H1 (cell line): ENCODE data around the gene SIPA1L3. TPM values are rescaled to one million over a fixed set of nuclear protein-coding genes. Genes with fewer than 3 reads are reported as not detected.

Source experiments
- CTCF ChIA-PET: fragments of 300-600 bp; sonication (Branson Sonifier 250); formaldehyde crosslinking; loops from one replicate; lab custom pipeline; 2021; ENCODE audit not compliant: partially characterized antibody; lab: Charles Lee
- POLR2A ChIA-PET: fragments of 300-600 bp; sonication (Branson Sonifier 250); formaldehyde crosslinking; loops from one replicate; lab custom pipeline; 2021; ENCODE audit warnings: inconsistent platforms; ENCODE audit not compliant: partially characterized antibody; lab: Charles Lee
- DNase-seq, 2 experiments: peaks; one replicate each; pipeline versions ENCODE4 v3.0.0 to v3.0.0-alpha.2; 2010 to 2022; ENCODE audit warnings: low spot score in 2 of 2, low read depth in 1 of 2, mixed read lengths in 1 of 2
- FAIRE-seq: peaks from 2 replicates; lab custom pipeline; 2011; peaks lifted over from hg19 to GRCh38; lab: Jason Lieb, UNC
- H2AFZ ChIP-seq: 2 replicates; pipeline ENCODE4 v1.8.1; 2012; ENCODE audit warnings: low read length, inconsistent platforms
- H2AK5ac ChIP-seq: 2 replicates; pipeline ENCODE4 v1.6.1; 2013; ENCODE audit warnings: low read depth, low read length
- H2BK120ac ChIP-seq: replicated peaks from 2 replicates; pipeline ENCODE3; 2013; ENCODE audit warnings: low read depth, low read length, inconsistent platforms
- H2BK12ac ChIP-seq: 2 replicates; pipeline ENCODE4 v1.6.1; 2013; ENCODE audit warnings: low read depth, low read length
- H2BK15ac ChIP-seq: 2 replicates; pipeline ENCODE4 v1.6.1; 2013; ENCODE audit warnings: low read length
- H2BK20ac ChIP-seq: 2 replicates; pipeline ENCODE4 v1.6.1; 2013; ENCODE audit warnings: low read length
- H2BK5ac ChIP-seq: 2 replicates; pipeline ENCODE4 v1.6.1; 2013; ENCODE audit warnings: low read depth, low read length
- H3K14ac ChIP-seq: 2 replicates; pipeline ENCODE4 v1.6.1; 2013; ENCODE audit warnings: inconsistent platforms; ENCODE audit not compliant: insufficient read length
- H3K18ac ChIP-seq: 2 replicates; pipeline ENCODE4 v1.6.1; 2013; ENCODE audit warnings: low read length; ENCODE audit errors: extremely low read depth
- H3K23ac ChIP-seq: 2 replicates; pipeline ENCODE4 v1.6.1; 2013; ENCODE audit warnings: inconsistent platforms; ENCODE audit not compliant: insufficient read length
- H3K23me2 ChIP-seq: 2 replicates; pipeline ENCODE4 v1.6.1; 2013; ENCODE audit warnings: low read depth, low read length
- H3K27ac ChIP-seq: 2 replicates; pipeline ENCODE4 v1.6.1; 2011; ENCODE audit warnings: low read depth, low read length, inconsistent platforms
- H3K27me3 ChIP-seq, 4 experiments: replicated peaks in 1 of 4; 1 replicate in 1 of 4; 2 replicates in 3 of 4; pipeline versions ENCODE4 v1.6.1 to v1.8.1; 2011 to 2013; ENCODE audit warnings: low read length in 3 of 4, mild to moderate bottlenecking in 3 of 4, inconsistent platforms in 2 of 4, mixed read lengths in 2 of 4, moderate library complexity in 1 of 4; ENCODE audit not compliant: control insufficient read depth in 3 of 4, insufficient read depth in 3 of 4; ENCODE audit errors: extremely low read depth in 1 of 4
- H3K36me3 ChIP-seq, 4 experiments: 2 replicates each; pipeline versions ENCODE4 v1.6.1 to v1.8.1; 2011 to 2013; ENCODE audit warnings: mild to moderate bottlenecking in 4 of 4, low read length in 3 of 4, moderate library complexity in 2 of 4, control low read depth in 1 of 4, inconsistent platforms in 1 of 4; ENCODE audit not compliant: insufficient read depth in 4 of 4, control insufficient read depth in 2 of 4
- H3K4ac ChIP-seq: replicated peaks from 2 replicates; pipeline ENCODE3; 2013; ENCODE audit warnings: low read length, low read depth, mixed read lengths, inconsistent platforms; ENCODE audit not compliant: insufficient read length
- H3K4me1 ChIP-seq, 4 experiments: replicated peaks in 1 of 4; 1 replicate in 1 of 4; 2 replicates in 3 of 4; pipeline versions ENCODE4 v1.6.1 to v1.8.1; 2011 to 2013; ENCODE audit warnings: low read length in 3 of 4, inconsistent platforms in 2 of 4, mixed read lengths in 1 of 4; ENCODE audit not compliant: insufficient read depth in 4 of 4, control insufficient read depth in 3 of 4
- H3K4me2 ChIP-seq, 2 experiments: 2 replicates each; pipeline versions ENCODE4 v1.6.1 to v1.8.1; 2011 to 2013; ENCODE audit warnings: low read depth in 2 of 2, low read length in 2 of 2, control low read depth in 1 of 2, inconsistent platforms in 1 of 2, mild to moderate bottlenecking in 1 of 2; ENCODE audit not compliant: insufficient read depth in 1 of 2
- H3K4me3 ChIP-seq, 4 experiments: fragments of 200-600, 300-600 bp in 1 of 4; sonication (generic), shearing (Covaris generic), sonication (Bioruptor Twin) in 1 of 4; 2 replicates each; pipeline versions ENCODE4 v1.5.1 to v1.8.1; 2011 to 2016; ENCODE audit warnings: low read length in 4 of 4, low read depth in 3 of 4, control low read depth in 2 of 4, inconsistent platforms in 2 of 4, mild to moderate bottlenecking in 2 of 4, mixed read lengths in 1 of 4, moderate library complexity in 1 of 4; ENCODE audit not compliant: insufficient read depth in 2 of 4; ENCODE audit errors: extremely low read depth in 1 of 4
- H3K56ac ChIP-seq: replicated peaks from 2 replicates; pipeline ENCODE3; 2013; ENCODE audit warnings: low read depth, mild to moderate bottlenecking, mixed read lengths, low read length, inconsistent platforms; ENCODE audit not compliant: insufficient read length
- H3K79me1 ChIP-seq: 2 replicates; pipeline ENCODE4 v1.6.1; 2013; ENCODE audit warnings: low read depth, low read length, control low read depth
- H3K79me2 ChIP-seq, 2 experiments: 2 replicates each; pipeline versions ENCODE4 v1.6.1 to v1.8.1; 2012 to 2013; ENCODE audit warnings: low read length in 2 of 2, mild to moderate bottlenecking in 2 of 2, inconsistent platforms in 1 of 2; ENCODE audit not compliant: insufficient read depth in 2 of 2, control insufficient read depth in 1 of 2
- H3K9ac ChIP-seq, 4 experiments: replicated peaks in 1 of 4; 1 replicate in 1 of 4; 2 replicates in 3 of 4; pipeline versions ENCODE4 v1.6.1 to v1.8.1; 2011 to 2013; ENCODE audit warnings: low read depth in 3 of 4, low read length in 3 of 4, control low read depth in 2 of 4, mild to moderate bottlenecking in 2 of 4, moderate library complexity in 2 of 4, inconsistent platforms in 1 of 4; ENCODE audit errors: extremely low read depth in 1 of 4
- H3K9me3 ChIP-seq, 2 experiments: 2 replicates each; pipeline versions ENCODE4 v1.6.1 to v1.8.1; 2012 to 2013; ENCODE audit warnings: mild to moderate bottlenecking in 2 of 2, moderate library complexity in 2 of 2, control low read depth in 1 of 2, inconsistent platforms in 1 of 2, low read depth in 1 of 2, low read length in 1 of 2, mixed read lengths in 1 of 2; ENCODE audit not compliant: insufficient read depth in 2 of 2
- H4K20me1 ChIP-seq, 2 experiments: replicated peaks in 1 of 2; 2 replicates each; pipeline versions ENCODE3 to v1.8.1; 2011 to 2013; ENCODE audit warnings: inconsistent platforms in 2 of 2, low read length in 2 of 2, mild to moderate bottlenecking in 1 of 2; ENCODE audit not compliant: insufficient read depth in 2 of 2, control insufficient read depth in 1 of 2
- H4K5ac ChIP-seq: 2 replicates; pipeline ENCODE4 v1.6.1; 2013; ENCODE audit warnings: low read length, low read depth, mixed read lengths, inconsistent platforms; ENCODE audit not compliant: insufficient read length
- H4K8ac ChIP-seq: 2 replicates; pipeline ENCODE4 v1.8.0; 2013; ENCODE audit warnings: mild to moderate bottlenecking, moderate library complexity, low read length, inconsistent platforms; ENCODE audit not compliant: insufficient read depth; ENCODE audit errors: extremely low read depth
- H4K91ac ChIP-seq: replicated peaks from 2 replicates; pipeline ENCODE3; 2013; ENCODE audit warnings: low read length, mixed read lengths, inconsistent platforms; ENCODE audit not compliant: insufficient read length
- CHD1 ChIP-seq: IDR thresholded peaks from 2 replicates; pipeline ENCODE4 v1.6.1; 2012; ENCODE audit warnings: low read depth, low read length, improper control_type of control experiment
- WGBS, 2 experiments: shearing (Covaris generic) in 1 of 2; methylation state at CpG; one replicate each; pipeline versions ENCODE4 v1.1.6 to v1.1.7; 2013 to 2015; ENCODE audit warnings: low lambda C conversion rate in 2 of 2, mixed read lengths in 2 of 2, inconsistent platforms in 1 of 2, low coverage in 1 of 2, missing lambda C conversion rate in 1 of 2; ENCODE audit not compliant: insufficient replicate concordance in 2 of 2, insufficient coverage in 1 of 2, insufficient read length in 1 of 2; ENCODE audit errors: extremely low coverage in 1 of 2, missing lambda C conversion rate in 1 of 2; 5-methylcytosine and 5-hydroxymethylcytosine counted together
- polyA plus RNA-seq, 7 experiments: library from polyadenylated mRNA; depleted of rRNA in 3 of 7; stranded (reverse) in 5 of 7; unstranded in 2 of 7; fragments of >200 nt in 5 of 7; fragments of 200-250 nt in 2 of 7; gene quantifications; 1 replicate in 5 of 7; 2 replicates in 1 of 7; 4 replicates in 1 of 7; pipeline versions ENCODE4 v1.2.1 to v1.2.3, GENCODE V29; 2011 to 2013; ENCODE audit warnings: missing spikeins in 2 of 7, mixed read lengths in 2 of 7
- total RNA-seq: library from RNA; stranded (reverse); fragmentation: NEBNext Ultra II Directional; extraction: Animal tissue kit (Norgen Biotek cat#: 25700); gene quantifications from 2 replicates; pipeline ENCODE4 v1.2.1, GENCODE V29; 2021

SIPA1L3 gene
- total and polyA plus RNA-seq, 2 of the 8 experiments (the other 6 are each of a cell fraction or from before 2014, with no cell fraction given), result 15.0 to 54.9 TPM

GRCh38 chr19:37896180-37896579, 10.8 kb upstream of the SIPA1L3 start:
- H3K4me1 ChIP-seq, result no peaks in the 10 kb centered on the region
- H2BK120ac ChIP-seq, result no peak overlapping the region
- no peak overlapping the region for H4K91ac ChIP-seq
- no peak for FAIRE-seq
- no peaks in the 10 kb centered on the region for H3K27me3 ChIP-seq
- no peak overlapping the region for H3K56ac ChIP-seq
- H3K9me3 ChIP-seq, result no peaks in the 10 kb centered on the region
- no peak for DNase-seq
- ChIA-PET POLR2A (interaction anchor here (1.2 kb wide), 1 partner anchor 31 kb away, joined by 3 read pairs; no protein-coding TSS in a partner anchor), CTCF (interaction anchor here (1.2 to 13.7 kb wide), 4 partner anchors 96 to 239 kb away, joined by 3 to 259 read pairs (median 5); no protein-coding TSS in a partner anchor)
- TF ChIP-seq CHD1, result no peak
- no peak overlapping the region for H4K8ac ChIP-seq
- H3K14ac ChIP-seq, result no peak overlapping the region
- no peaks in the 10 kb centered on the region for H4K20me1 ChIP-seq
- no peak overlapping the region for H3K4ac ChIP-seq
- no peaks in the 10 kb centered on the region for H3K36me3 ChIP-seq
- no peaks in the 10 kb centered on the region for H3K23me2 ChIP-seq
- no peak overlapping the region for H2BK20ac ChIP-seq
- no peak overlapping the region for H2AK5ac ChIP-seq
- no peak overlapping the region for H2BK15ac ChIP-seq
- no peak overlapping the region for H2BK5ac ChIP-seq
- H4K5ac ChIP-seq, result no peak overlapping the region
- no peak overlapping the region for H3K23ac ChIP-seq
- no peak overlapping the region for H3K4me2 ChIP-seq
- WGBS, 2 experiments, result 88% methylated on average over 8 of the region's 8 CpGs; no CpG with 5 or more reads in 1 of the 2 experiments
- H3K79me1 ChIP-seq, result no peaks in the 10 kb centered on the region
- no peak overlapping the region for H2AFZ ChIP-seq
- no peak overlapping the region for H3K4me3 ChIP-seq
- H3K18ac ChIP-seq, result no peak overlapping the region
- H3K9ac ChIP-seq, result no peak overlapping the region
- H3K27ac ChIP-seq, result no peak overlapping the region
- H3K79me2 ChIP-seq, result no peaks in the 10 kb centered on the region
- H2BK12ac ChIP-seq, result no peak overlapping the region
